Endometrial microvascular endothelial cells (primary cell): ENCODE measurements around the gene AP1G2. TPM values are rescaled to one million over a fixed set of nuclear protein-coding genes. Genes with fewer than 3 reads are reported as not detected.
"Not testable (repeated sequence)": the region's sequence is repeated elsewhere in the genome, so short reads cannot be mapped to it uniquely, and the experiment has no call there.

Source experiments
- in situ Hi-C: cut with HindIII; loops from 2 replicates; pipeline ENCODE4 v1.10.0; 2017; ENCODE audit warnings: low sequenced_read_pairs, low pct_unique_long_range_greater_than_20kb; ENCODE audit errors: inconsistent ontology term
- total RNA-seq: library from RNA; depleted of rRNA; stranded (reverse); fragments of >200 nt; gene quantifications from one replicate; pipeline ENCODE4 v1.2.3, GENCODE V29; 2015; ENCODE audit errors: inconsistent ontology term

Gene AP1G2
- total RNA-seq: 18.0 TPM

- in situ Hi-C loops: no loop called here
Observed at GRCh38 chr14:23567186-23568020, at the start of gene AP1G2. Gene AP1G2 (minus strand): TSS chr14:23567791. CDS start chr14:23567314, 477 bp downstream.

- in situ Hi-C loops: no loop called here
Observed at GRCh38 chr14:23615856-23616255, 48.3 kb upstream of the AP1G2 start.

- in situ Hi-C loops: no loop called here
Observed at GRCh38 chr14:23614395-23614828, 46.8 kb upstream of the AP1G2 start.

- in situ Hi-C loops: no loop called here
Observed at GRCh38 chr14:23613242-23614070, 45.9 kb upstream of the AP1G2 start.

- in situ Hi-C loops: no loop called here
Observed at GRCh38 chr14:23612802-23613201, 45.2 kb upstream of the AP1G2 start.

GRCh38 chr14:23612354-23612732 lies 44.8 kb upstream of the AP1G2 start:
- in situ Hi-C loops: no loop called here

- in situ Hi-C loops: no loop called here
Observed at GRCh38 chr14:23610815-23611289, 43.3 kb upstream of the AP1G2 start.

- in situ Hi-C loops: no loop called here
Observed at GRCh38 chr14:23610090-23610814, 42.7 kb upstream of the AP1G2 start.

GRCh38 chr14:23609411-23610089 lies 42.0 kb upstream of the AP1G2 start:
- in situ Hi-C loops: not testable (repeated sequence)

- in situ Hi-C loops: no loop called here
Observed at GRCh38 chr14:23609001-23609400, 41.4 kb upstream of the AP1G2 start.

- in situ Hi-C loops: no loop called here
Observed at GRCh38 chr14:23608454-23608853, 40.9 kb upstream of the AP1G2 start.

GRCh38 chr14:23605931-23606585 lies 38.5 kb upstream of the AP1G2 start:
- in situ Hi-C loops: no loop called here

- in situ Hi-C loops: no loop called here
Observed at GRCh38 chr14:23604675-23605170, 37.1 kb upstream of the AP1G2 start.

GRCh38 chr14:23604148-23604547 lies 36.6 kb upstream of the AP1G2 start:
- in situ Hi-C loops: no loop called here

- in situ Hi-C loops: no loop called here
Observed at GRCh38 chr14:23603103-23603502, 35.5 kb upstream of the AP1G2 start.

- in situ Hi-C loops: no loop called here
Observed at GRCh38 chr14:23602181-23603095, 34.8 kb upstream of the AP1G2 start.

GRCh38 chr14:23601845-23602180 lies 34.2 kb upstream of the AP1G2 start:
- in situ Hi-C loops: no loop called here
